Right forelimb (tissue), 1 donor: ENCODE data around the gene ZSCAN2.
"Not testable (repeated sequence)": the region's sequence is repeated elsewhere in the genome, so short reads cannot be mapped to it uniquely, and the experiment has no call there.

Experiments used
- DNase-seq: peaks from one replicate; pipeline ENCODE4 v3.0.0-alpha.2; 2018

The ZSCAN2 gene

GRCh38 chr15:84642640-84643039, 41.8 kb downstream of the ZSCAN2 start:
- not testable (repeated sequence) for DNase-seq

GRCh38 chr15:84643838-84644237, 43.0 kb downstream of the ZSCAN2 start:
- DNase-seq = no peak

- no peak for DNase-seq
These were observed 44.7 kb downstream of the ZSCAN2 start for GRCh38 chr15:84645496-84645895.

- no peak for DNase-seq
These were observed 45.2 kb downstream of the ZSCAN2 start for GRCh38 chr15:84645997-84646396.

GRCh38 chr15:84647726-84648125, 46.9 kb downstream of the ZSCAN2 start:
- no peak for DNase-seq

- DNase-seq = no peak
These were observed 47.7 kb downstream of the ZSCAN2 start for GRCh38 chr15:84648539-84648938.

GRCh38 chr15:84649706-84650105, 48.9 kb downstream of the ZSCAN2 start:
- DNase-seq = no peak

- DNase-seq = no peak
These were observed 52.7 kb downstream of the ZSCAN2 start for GRCh38 chr15:84653584-84653909.

GRCh38 chr15:84653910-84654688, 53.3 kb downstream of the ZSCAN2 start, which contains the start of gene WDR73:
TSS of gene WDR73 (minus strand) at chr15:84654283. CDS start at chr15:84654274, 9 bp downstream.
- peak; percentile 99 for DNase-seq

GRCh38 chr15:84654689-84655453, 54.1 kb downstream of the ZSCAN2 start:
- DNase-seq = peak; percentile 83

GRCh38 chr15:84656972-84657371, 56.2 kb downstream of the ZSCAN2 start:
- no peak for DNase-seq

- no peak for DNase-seq
These were observed 56.9 kb downstream of the ZSCAN2 start for GRCh38 chr15:84657748-84658079.

- DNase-seq = peak; percentile 85
These were observed 57.4 kb downstream of the ZSCAN2 start, which contains the start of gene NMB for GRCh38 chr15:84658080-84658787. TSS of gene NMB (minus strand) at chr15:84658199. CDS start at chr15:84658152, 47 bp downstream.

- no peak for DNase-seq
These were observed 58.1 kb downstream of the ZSCAN2 start for GRCh38 chr15:84658788-84659411.

GRCh38 chr15:84659904-84660781, 59.3 kb downstream of the ZSCAN2 start:
- no peak for DNase-seq

GRCh38 chr15:84661001-84661400, 60.2 kb downstream of the ZSCAN2 start:
- no peak for DNase-seq

- DNase-seq = no peak
These were observed 65.6 kb downstream of the ZSCAN2 start for GRCh38 chr15:84666373-84666772.

- no peak for DNase-seq
These were observed 67.6 kb downstream of the ZSCAN2 start for GRCh38 chr15:84668221-84668982.

GRCh38 chr15:84669726-84670125, 68.9 kb downstream of the ZSCAN2 start:
- no peak for DNase-seq

GRCh38 chr15:84671211-84671610, 70.4 kb downstream of the ZSCAN2 start:
- no peak for DNase-seq
